ENCODE data around the gene IQCH.

The IQCH gene

DNA sequence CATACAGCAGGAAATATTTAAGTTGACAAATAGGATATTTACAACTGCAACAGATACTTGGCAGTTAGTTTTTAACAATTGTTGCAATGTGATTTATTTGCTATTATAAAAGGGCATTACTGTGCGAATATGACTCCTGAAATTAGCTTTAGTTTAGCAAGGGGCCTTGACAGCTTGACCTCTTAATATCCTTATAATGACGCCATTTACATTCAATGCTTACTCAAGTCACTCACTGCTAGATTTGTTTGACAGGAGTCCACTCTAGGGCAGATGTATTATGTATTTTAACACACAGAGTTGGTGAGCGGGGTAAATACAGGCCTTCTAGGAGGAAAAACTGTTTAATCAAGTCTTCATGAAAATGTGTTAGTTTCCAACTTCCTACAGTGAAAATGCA, 208.3 kb downstream of the IQCH start:
- FAIRE-seq (no peak), DNase-seq (ENCODE audit: insufficient read length) (no peak)
- TF ChIP-seq POLR2A (IDR thresholded peaks at IDR 0.05; ENCODE audit: low read depth, low read length): no peak
- TF ChIP-seq TAF1 (IDR thresholded peaks at IDR 0.05; ENCODE audit: borderline replicate concordance, low read depth, low read length): no peak
- no peak for TF ChIP-seq POLR2AphosphoS5 (IDR thresholded peaks at IDR 0.05; ENCODE audit: low read depth, low read length)

DNA sequence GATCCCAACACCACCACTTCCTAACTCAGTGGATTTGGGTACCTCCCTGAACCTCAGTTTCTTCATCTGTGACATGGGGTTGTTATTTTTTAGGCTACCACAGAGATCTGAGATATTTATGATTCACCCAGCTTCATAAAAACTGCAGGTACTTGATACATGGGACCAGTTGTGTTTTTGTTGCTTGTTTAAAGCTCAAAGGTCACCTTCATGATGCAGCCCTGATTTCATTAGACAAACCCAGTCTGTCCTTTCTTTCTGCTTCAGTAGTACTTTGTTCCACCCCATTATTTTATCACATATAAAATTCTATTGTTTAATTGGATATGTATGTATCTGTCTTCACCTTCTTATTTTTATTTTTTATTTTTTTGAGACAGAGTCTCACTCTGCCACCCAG, 208.9 kb downstream of the IQCH start:
- DNase-seq (ENCODE audit: insufficient read length) (no peak), FAIRE-seq (no peak)
- TF ChIP-seq POLR2A (IDR thresholded peaks at IDR 0.05; ENCODE audit: low read depth, low read length) (no peak), POLR2AphosphoS5 (IDR thresholded peaks at IDR 0.05; ENCODE audit: low read depth, low read length) (no peak), TAF1 (IDR thresholded peaks at IDR 0.05; ENCODE audit: borderline replicate concordance, low read depth, low read length) (no peak)

DNA sequence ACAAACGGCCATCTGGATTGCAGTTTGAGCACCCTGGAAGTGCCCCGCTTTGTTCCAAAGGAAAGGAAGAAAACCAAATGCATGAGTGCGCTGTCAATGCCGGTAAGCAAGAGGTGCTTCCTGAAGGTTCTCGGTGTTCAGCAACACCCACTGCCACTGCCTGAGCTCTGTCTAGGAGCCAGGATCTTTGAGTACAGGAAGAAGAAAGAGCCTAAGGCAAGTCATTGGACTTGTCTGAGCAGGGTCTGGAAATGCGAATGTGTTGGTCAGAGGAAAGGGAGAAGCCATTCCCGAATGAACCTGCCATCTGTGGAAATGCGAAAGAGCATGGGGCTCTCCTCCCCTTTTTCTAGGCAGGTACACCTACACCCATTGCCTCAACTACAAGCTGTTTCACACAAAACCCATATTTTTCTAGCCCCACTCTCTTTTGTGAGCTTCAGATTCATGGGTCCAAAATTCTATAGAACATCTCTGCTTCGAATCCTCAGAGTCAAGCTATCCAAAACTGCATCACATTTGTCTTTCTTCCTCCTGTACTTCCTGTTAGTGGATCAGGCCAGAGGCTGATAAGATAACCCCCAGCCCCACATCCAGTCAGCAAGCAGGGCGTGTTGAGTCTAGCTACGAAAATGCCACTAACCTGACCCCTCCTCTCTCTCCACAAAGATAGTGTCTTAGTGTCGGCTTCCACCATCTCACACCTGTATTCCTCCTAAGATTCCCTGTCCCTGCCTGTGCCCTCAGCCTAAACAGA, 210.8 kb downstream of the IQCH start:
- TF ChIP-seq POLR2A (IDR thresholded peaks at IDR 0.05; ENCODE audit: low read depth, low read length): no peak
- TF ChIP-seq TAF1 (IDR thresholded peaks at IDR 0.05; ENCODE audit: borderline replicate concordance, low read depth, low read length): no peak
- no peak for TF ChIP-seq POLR2AphosphoS5 (IDR thresholded peaks at IDR 0.05; ENCODE audit: low read depth, low read length)
- no peak for DNase-seq (ENCODE audit: insufficient read length)
- FAIRE-seq: no peak

DNA sequence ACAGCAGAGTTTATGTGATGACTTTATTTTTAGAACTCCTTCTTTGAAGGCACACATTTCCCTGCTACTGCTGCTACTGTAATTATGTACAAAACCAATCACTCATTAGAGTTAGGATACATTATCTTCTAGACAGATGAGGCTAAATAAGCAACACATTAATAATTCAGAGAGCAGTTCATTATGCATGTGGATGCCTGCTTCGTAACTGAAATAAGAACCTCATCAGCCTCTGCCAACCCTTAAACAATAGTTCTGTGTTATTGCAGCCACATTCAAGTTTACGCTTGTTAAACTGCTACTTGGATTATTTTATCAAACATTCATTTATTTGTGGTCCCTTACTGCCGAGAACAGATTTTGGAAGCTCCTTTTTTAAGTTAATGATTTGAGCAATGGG, 213.8 kb downstream of the IQCH start:
- no peak for TF ChIP-seq TAF1 (IDR thresholded peaks at IDR 0.05; ENCODE audit: borderline replicate concordance, low read depth, low read length)
- no peak for TF ChIP-seq POLR2AphosphoS5 (IDR thresholded peaks at IDR 0.05; ENCODE audit: low read depth, low read length)
- no peak for TF ChIP-seq POLR2A (IDR thresholded peaks at IDR 0.05; ENCODE audit: low read depth, low read length)
- DNase-seq (ENCODE audit: insufficient read length) (no peak), FAIRE-seq (no peak)

DNA sequence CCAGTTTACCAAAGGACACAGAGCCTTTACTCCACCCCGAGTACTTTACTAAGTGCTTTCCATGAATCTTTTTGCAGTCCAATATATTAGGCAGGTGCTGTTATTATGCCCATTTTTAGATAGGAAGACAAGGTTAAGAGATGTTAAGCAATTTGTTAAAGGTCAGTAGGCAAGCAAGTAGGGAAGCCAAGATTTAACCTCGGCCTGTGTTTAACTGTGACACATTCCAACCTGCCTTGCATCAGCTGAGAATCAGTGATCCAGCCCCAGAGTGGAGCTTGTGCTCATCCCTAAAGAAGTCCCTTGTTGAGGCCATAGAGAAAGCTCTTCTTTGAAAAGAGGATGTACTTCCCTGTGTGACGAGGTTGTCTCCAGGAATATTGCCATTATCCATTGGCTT, 215.1 kb downstream of the IQCH start:
- TF ChIP-seq POLR2A (IDR thresholded peaks at IDR 0.05; ENCODE audit: low read depth, low read length) (no peak), TAF1 (IDR thresholded peaks at IDR 0.05; ENCODE audit: borderline replicate concordance, low read depth, low read length) (no peak), POLR2AphosphoS5 (IDR thresholded peaks at IDR 0.05; ENCODE audit: low read depth, low read length) (no peak)
- DNase-seq (ENCODE audit: insufficient read length) (no peak), FAIRE-seq (no peak)

DNA sequence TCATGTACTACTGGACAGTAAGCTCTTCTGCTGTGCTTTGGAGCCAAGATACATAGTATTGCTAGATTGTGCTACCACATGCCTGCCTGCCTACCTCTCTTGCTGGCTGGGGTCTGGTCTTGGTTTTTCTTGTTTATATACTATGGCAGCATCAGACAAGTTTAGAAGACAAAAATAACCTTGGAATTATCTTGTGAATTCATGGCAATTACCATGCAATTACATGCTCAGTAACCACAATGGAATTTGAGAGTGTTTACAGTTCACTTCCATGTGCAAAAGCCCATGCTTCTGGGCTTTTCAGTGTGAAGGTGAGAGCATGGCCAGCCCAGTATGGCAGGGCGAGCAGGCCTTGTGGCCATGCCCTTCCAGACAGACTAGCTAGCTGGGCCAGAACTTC, 218.4 kb downstream of the IQCH start:
- DNase-seq (ENCODE audit: insufficient read length) (no peak), FAIRE-seq (no peak)
- TF ChIP-seq POLR2AphosphoS5 (IDR thresholded peaks at IDR 0.05; ENCODE audit: low read depth, low read length): no peak
- no peak for TF ChIP-seq POLR2A (IDR thresholded peaks at IDR 0.05; ENCODE audit: low read depth, low read length)
- no peak for TF ChIP-seq TAF1 (IDR thresholded peaks at IDR 0.05; ENCODE audit: borderline replicate concordance, low read depth, low read length)

DNA sequence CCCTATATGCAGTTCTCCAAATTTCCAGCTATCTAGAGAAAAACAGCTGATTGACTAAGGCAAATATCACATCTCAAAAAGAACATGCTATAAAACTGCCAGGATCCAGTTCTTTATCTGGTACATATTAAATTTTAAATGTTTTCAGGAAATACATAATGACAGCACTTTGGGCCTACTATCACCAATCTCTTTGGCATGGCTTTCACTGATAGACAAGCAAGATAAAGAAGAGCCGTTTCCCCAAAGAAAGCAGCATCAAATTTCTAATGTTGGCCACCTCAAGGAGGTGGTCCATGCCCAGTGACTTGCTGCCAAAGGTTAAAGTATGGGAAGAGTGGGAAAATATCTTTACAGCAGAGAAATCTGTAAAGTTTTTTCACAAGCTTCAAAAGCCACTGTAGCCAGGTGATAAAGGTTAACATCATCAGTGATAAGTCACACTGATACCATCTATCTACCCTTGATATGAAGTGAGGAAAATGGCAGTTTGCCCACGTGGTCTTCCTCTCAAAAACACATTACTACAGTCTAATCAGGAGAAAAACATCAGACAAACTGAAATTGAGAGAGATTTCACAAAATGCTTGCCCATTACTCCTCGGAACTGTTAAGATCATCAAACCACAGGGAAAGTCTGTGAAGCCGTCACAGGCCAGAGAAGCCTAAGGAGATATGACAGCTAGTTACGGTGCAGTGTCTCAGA, 220.0 kb downstream of the IQCH start:
- no peak for TF ChIP-seq POLR2AphosphoS5 (IDR thresholded peaks at IDR 0.05; ENCODE audit: low read depth, low read length)
- no peak for DNase-seq (ENCODE audit: insufficient read length)
- FAIRE-seq: no peak

DNA sequence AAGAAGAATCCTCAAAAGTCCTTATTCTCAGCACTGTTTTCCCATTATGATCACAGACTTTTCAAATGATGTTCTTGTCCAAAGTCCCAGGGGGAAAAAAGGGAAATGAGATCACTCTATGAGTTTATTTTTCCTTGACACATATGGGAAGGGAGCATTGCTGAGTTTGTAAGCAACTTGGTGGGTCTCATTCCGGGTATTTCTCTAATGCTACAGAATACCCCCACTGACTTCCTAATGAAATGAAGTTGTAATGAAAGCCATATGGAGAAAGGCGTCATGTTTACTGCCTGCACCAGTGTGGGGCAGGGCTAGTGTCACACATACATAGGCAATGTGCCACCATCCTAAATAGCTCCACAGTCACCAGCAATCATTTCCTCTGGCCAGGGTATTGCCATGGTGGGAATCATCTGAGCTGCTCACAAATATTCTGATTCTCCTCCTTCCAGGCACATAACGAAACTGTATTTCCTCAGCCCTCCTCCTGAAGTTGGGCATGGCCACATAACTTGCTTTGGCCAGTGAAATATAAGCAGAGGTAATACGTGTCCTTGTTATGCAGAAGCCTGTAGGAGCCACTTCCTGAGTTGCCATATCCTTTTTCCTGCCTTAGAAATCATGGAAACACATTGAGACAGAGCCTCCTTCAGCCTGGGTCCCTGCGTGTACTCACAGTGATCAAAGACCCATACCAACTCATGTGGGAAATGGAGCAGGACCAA, 225.4 kb downstream of the IQCH start:
- DNase-seq (ENCODE audit: insufficient read length): no peak
- FAIRE-seq: no peak
- no peak for TF ChIP-seq TAF1 (IDR thresholded peaks at IDR 0.05; ENCODE audit: borderline replicate concordance, low read depth, low read length)
- no peak for TF ChIP-seq POLR2A (IDR thresholded peaks at IDR 0.05; ENCODE audit: low read depth, low read length)
- TF ChIP-seq POLR2AphosphoS5 (IDR thresholded peaks at IDR 0.05; ENCODE audit: low read depth, low read length): no peak

DNA sequence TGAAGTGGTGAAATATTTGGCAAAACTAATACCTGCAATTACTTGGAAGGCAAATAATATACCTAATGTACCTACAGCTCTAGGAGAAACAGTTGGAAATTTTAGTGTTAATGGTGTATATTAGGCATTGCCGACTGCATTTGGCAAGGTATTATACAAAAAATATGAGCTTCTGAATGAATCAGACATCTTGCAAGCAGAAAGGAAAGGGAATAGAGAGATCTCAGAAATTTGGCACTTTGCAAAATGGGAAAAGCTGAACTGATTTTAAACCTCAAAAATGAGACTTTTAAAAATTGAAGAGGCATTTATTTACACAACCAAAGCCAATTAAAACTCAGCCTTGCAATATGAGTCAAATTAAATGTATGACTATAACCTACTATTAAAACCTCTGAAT, 226.2 kb downstream of the IQCH start:
- TF ChIP-seq POLR2AphosphoS5 (IDR thresholded peaks at IDR 0.05; ENCODE audit: low read depth, low read length): no peak
- TF ChIP-seq POLR2A (IDR thresholded peaks at IDR 0.05; ENCODE audit: low read depth, low read length): no peak
- TF ChIP-seq TAF1 (IDR thresholded peaks at IDR 0.05; ENCODE audit: borderline replicate concordance, low read depth, low read length): no peak
- FAIRE-seq (no peak), DNase-seq (ENCODE audit: insufficient read length) (no peak)

DNA sequence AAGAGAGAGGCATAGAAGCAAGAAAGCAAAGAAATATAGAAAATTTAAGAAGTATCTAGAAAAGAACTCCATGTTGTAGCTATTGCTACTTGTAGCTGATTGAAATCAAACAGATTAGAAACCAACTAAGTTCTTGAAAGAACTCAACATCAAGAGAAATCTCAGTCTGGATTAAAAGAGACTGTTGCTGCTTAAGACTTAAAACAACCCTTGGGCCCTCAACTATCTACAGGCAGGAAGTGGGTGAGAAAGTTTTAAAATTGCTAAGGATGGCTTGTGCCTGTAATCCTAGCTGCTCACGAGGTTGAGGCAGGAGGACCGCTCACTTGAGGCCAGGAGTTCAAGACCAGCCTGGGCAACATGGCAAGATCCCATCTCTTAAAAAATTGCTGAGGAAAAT, 227.1 kb downstream of the IQCH start:
- TF ChIP-seq POLR2A (IDR thresholded peaks at IDR 0.05; ENCODE audit: low read depth, low read length) (no peak), TAF1 (IDR thresholded peaks at IDR 0.05; ENCODE audit: borderline replicate concordance, low read depth, low read length) (no peak), POLR2AphosphoS5 (IDR thresholded peaks at IDR 0.05; ENCODE audit: low read depth, low read length) (no peak)
- FAIRE-seq (no peak), DNase-seq (ENCODE audit: insufficient read length) (no peak)

DNA sequence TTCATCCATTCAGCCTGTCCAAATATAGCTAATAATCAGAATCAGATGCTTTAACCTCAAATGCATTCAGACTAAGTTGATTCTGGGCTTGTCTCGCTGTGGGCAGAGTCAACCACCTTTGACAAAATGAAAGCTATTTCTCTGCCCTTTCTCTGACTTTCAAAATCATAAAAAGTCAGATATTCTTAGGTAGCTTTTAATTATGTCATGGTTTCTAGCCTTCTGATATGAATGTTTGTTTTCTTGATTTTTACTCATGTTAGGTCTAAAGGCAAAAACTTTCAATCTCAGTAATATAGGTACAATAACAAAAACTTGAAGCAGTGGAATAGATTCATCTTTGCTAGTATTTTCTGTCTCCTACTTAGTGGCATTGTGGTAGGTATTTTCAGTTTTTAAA, 241.0 kb downstream of the IQCH start:
- DNase-seq (ENCODE audit: insufficient read length): no peak
- no peak for FAIRE-seq
- TF ChIP-seq POLR2AphosphoS5 (IDR thresholded peaks at IDR 0.05; ENCODE audit: low read depth, low read length): no peak
- no peak for TF ChIP-seq TAF1 (IDR thresholded peaks at IDR 0.05; ENCODE audit: borderline replicate concordance, low read depth, low read length)
- TF ChIP-seq POLR2A (IDR thresholded peaks at IDR 0.05; ENCODE audit: low read depth, low read length): no peak
